Brain microvascular endothelial cell (primary cell): ENCODE measurements around the gene ALS2CL.
"Not testable (repeated sequence)": the region's sequence is repeated elsewhere in the genome, so short reads cannot be mapped to it uniquely, and the experiment has no call there.

ENCODE experiments used
- DNase-seq: peaks from one replicate; pipeline ENCODE4 v3.0.0-alpha.2; 2020
- H3K27ac ChIP-seq: fragments of 250-450 bp; sonication (Bioruptor Pico); 2 replicates; pipeline ENCODE4 v1.5.1; 2020; ENCODE audit warnings: mild to moderate bottlenecking, moderate library complexity
- H3K27me3 ChIP-seq: fragments of 250-450 bp; sonication (Bioruptor Pico); replicated peaks from 2 replicates; pipeline ENCODE4 v1.5.1; 2020; ENCODE audit warnings: mild to moderate bottlenecking
- H3K36me3 ChIP-seq: fragments of 250-450 bp; sonication (Bioruptor Pico); replicated peaks from 2 replicates; pipeline ENCODE4 v1.5.1; 2020; ENCODE audit warnings: mild to moderate bottlenecking
- H3K4me3 ChIP-seq: 2 replicates; pipeline ENCODE4 v1.5.1; 2011; ENCODE audit warnings: low read depth, mild to moderate bottlenecking, control low read depth, low read length, moderate library complexity
- CTCF ChIP-seq: IDR thresholded peaks from 2 replicates; pipeline ENCODE4 v1.5.1; 2011; ENCODE audit warnings: low read depth, mild to moderate bottlenecking, moderate library complexity, low read length, control low read depth, inconsistent platforms; ENCODE audit errors: missing control alignments
- in situ Hi-C: cut with HindIII; loops from 2 replicates; pipeline ENCODE4 v1.10.0; 2017; ENCODE audit warnings: low sequenced_read_pairs, low pct_ligation_motif_present

Gene ALS2CL

GRCh38 chr3:46707601-46708011 lies 14.1 kb upstream of the ALS2CL start:
- TF ChIP-seq CTCF: no peak
- peaks cover 2% of the 10 kb centered on the region for H3K27me3 ChIP-seq
- no peaks in the 10 kb centered on the region for H3K36me3 ChIP-seq
- no peak overlapping the region for H3K4me3 ChIP-seq
- H3K27ac ChIP-seq: no peak overlapping the region
- in situ Hi-C loops: no loop called here
- DNase-seq: no peak

- peak; percentile 25 for TF ChIP-seq CTCF
- Histone ChIP-seq H3K27me3 (peaks cover 2% of the 10 kb centered on the region), H3K27ac (no peak overlapping the region), H3K36me3 (no peaks in the 10 kb centered on the region), H3K4me3 (no peak overlapping the region)
- in situ Hi-C loops: no loop called here
- no peak for DNase-seq
Measured at GRCh38 chr3:46706771-46707582, 13.5 kb upstream of the ALS2CL start.

GRCh38 chr3:46705751-46706552 lies 12.5 kb upstream of the ALS2CL start:
- no peaks in the 10 kb centered on the region for H3K36me3 ChIP-seq
- no peak overlapping the region for H3K4me3 ChIP-seq
- peaks cover 10% of the 10 kb centered on the region for H3K27me3 ChIP-seq
- peak; percentile 44 for DNase-seq
- in situ Hi-C loops: no loop called here
- peak; percentile 33 for TF ChIP-seq CTCF
- no peak overlapping the region for H3K27ac ChIP-seq

GRCh38 chr3:46705022-46705530 lies 11.6 kb upstream of the ALS2CL start:
- peak; percentile 66 for DNase-seq
- peaks cover 10% of the 10 kb centered on the region for H3K27me3 ChIP-seq
- H3K27ac ChIP-seq: no peak overlapping the region
- no peaks in the 10 kb centered on the region for H3K36me3 ChIP-seq
- H3K4me3 ChIP-seq: no peak overlapping the region
- TF ChIP-seq CTCF: peak; percentile 98
- in situ Hi-C loops: no loop called here

- DNase-seq, H3K36me3 ChIP-seq, H3K4me3 ChIP-seq, in situ Hi-C loops, H3K27ac ChIP-seq: not testable (repeated sequence)
- H3K27me3 ChIP-seq: peaks cover 10% of the 10 kb centered on the region
Measured at GRCh38 chr3:46704346-46704745, 10.9 kb upstream of the ALS2CL start.

GRCh38 chr3:46703013-46703520 lies 9.6 kb upstream of the ALS2CL start:
- peaks cover 10% of the 10 kb centered on the region for H3K27me3 ChIP-seq
- no peak for DNase-seq
- H3K27ac ChIP-seq: no peak overlapping the region
- no peak for TF ChIP-seq CTCF
- no peaks in the 10 kb centered on the region for H3K36me3 ChIP-seq
- in situ Hi-C loops: no loop called here
- H3K4me3 ChIP-seq: no peak overlapping the region
